Spinal cord (tissue), 10 donors: ENCODE results near the gene VRK1. TPM values are rescaled to one million over a fixed set of nuclear protein-coding genes. Genes with fewer than 3 reads are reported as not detected.
A peak's percentile ranks its signal among the peaks of the same experiment; 100 is the strongest.

ENCODE experiments used
- DNase-seq, 6 donors: peaks; one replicate each; pipeline versions ENCODE4 v3.0.0 to v3.0.0-alpha.2; 2013 to 2015; ENCODE audit warnings: low spot score in 6 of 6, low read depth in 4 of 6
- H3K27ac ChIP-seq: one replicate; pipeline ENCODE4 v1.5.1; 2013; ENCODE audit warnings: low read depth, low read length, control low read depth
- H3K27me3 ChIP-seq: one replicate; pipeline ENCODE4 v1.6.1; 2013; ENCODE audit warnings: low read length; ENCODE audit not compliant: control insufficient read depth, insufficient read depth
- H3K36me3 ChIP-seq: one replicate; pipeline ENCODE4 v1.6.1; 2013; ENCODE audit warnings: low read length; ENCODE audit not compliant: control insufficient read depth, insufficient read depth
- H3K4me1 ChIP-seq: one replicate; pipeline ENCODE4 v1.6.1; 2013; ENCODE audit warnings: low read length; ENCODE audit not compliant: control insufficient read depth, insufficient read depth
- H3K4me3 ChIP-seq: one replicate; pipeline ENCODE4 v1.5.1; 2013; ENCODE audit warnings: low read depth, low read length, control low read depth
- H3K9me3 ChIP-seq: one replicate; pipeline ENCODE4 v1.6.1; 2013; ENCODE audit warnings: low read length; ENCODE audit not compliant: control insufficient read depth, insufficient read depth
- WGBS: methylation state at CpG from one replicate; pipeline ENCODE4 v1.1.5; 2013; ENCODE audit warnings: missing lambda C conversion rate; ENCODE audit not compliant: insufficient coverage; 5-methylcytosine and 5-hydroxymethylcytosine counted together
- polyA plus RNA-seq, 2 donors: library from polyadenylated mRNA; unstranded; fragments of 120-200 nt; gene quantifications; one replicate each; pipeline ENCODE4 v1.2.1, GENCODE V29; 2013; ENCODE audit not compliant: insufficient read length in 2 of 2
- total RNA-seq, 2 donors: library from RNA; depleted of rRNA in 1 of 2; stranded (reverse); fragments of 120-200 nt in 1 of 2; fragments of >200 nt in 1 of 2; gene quantifications; one replicate each; pipeline versions ENCODE4 v1.2.3 to v1.2.4, GENCODE V29; 2013 to 2014
- donor health status: healthy.

VRK1 gene
- total and polyA plus RNA-seq, 4 donors: 14.5 to 41.0 (median 18.3) TPM

DNA sequence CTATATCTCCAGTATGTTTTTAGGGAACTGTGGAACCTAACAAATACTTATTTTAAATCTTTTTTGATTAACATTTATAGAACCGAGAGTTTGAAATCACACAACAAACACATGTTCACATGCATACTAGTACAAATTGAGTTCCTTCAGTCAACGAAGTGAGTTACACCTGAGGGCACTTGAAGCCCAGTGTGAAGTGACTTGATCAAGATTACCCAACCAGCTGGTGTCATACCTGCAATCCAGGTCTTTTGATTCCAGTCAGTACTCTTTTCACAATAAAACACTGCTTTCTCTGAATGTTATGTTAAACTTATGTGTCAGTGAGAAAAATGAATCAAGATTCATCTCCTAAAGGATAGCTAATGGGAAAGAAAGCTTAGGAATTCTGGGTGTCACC, 35.2 kb downstream of the VRK1 start:
- Histone ChIP-seq H3K4me3 (no peak overlapping the region), H3K27ac (no peak overlapping the region), H3K9me3 (no peaks in the 10 kb centered on the region), H3K27me3 (no peaks in the 10 kb centered on the region), H3K4me1 (no peaks in the 10 kb centered on the region), H3K36me3 (no peaks in the 10 kb centered on the region)
- no peak for DNase-seq
- no CpG with 5 or more reads among the region's 2 CpGs for WGBS

DNA sequence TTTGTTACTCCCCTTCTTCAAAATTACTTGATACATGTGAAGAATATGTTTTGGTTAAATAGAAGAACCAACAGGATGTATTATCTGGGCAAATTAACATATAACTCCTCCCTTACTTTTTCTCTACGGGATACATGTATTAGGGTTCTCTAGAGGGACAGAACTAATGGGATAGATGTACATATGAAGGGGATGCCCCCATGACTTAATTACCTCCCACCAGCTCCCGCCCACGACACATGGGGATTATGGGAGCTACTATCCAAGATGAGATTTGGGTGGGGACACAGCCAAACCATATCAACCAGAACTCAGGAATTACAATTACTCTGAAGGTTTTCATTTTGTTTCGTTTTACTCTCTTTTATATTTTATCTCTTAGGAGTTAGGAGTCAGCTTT, 41.3 kb downstream of the VRK1 start:
- H3K27me3 ChIP-seq: no peaks in the 10 kb centered on the region
- DNase-seq: no peak
- H3K36me3 ChIP-seq: no peaks in the 10 kb centered on the region
- no peak overlapping the region for H3K27ac ChIP-seq
- H3K4me1 ChIP-seq: no peaks in the 10 kb centered on the region
- no peaks in the 10 kb centered on the region for H3K9me3 ChIP-seq
- H3K4me3 ChIP-seq: no peak overlapping the region
- WGBS: no CpG with 5 or more reads among the region's 4 CpGs

DNA sequence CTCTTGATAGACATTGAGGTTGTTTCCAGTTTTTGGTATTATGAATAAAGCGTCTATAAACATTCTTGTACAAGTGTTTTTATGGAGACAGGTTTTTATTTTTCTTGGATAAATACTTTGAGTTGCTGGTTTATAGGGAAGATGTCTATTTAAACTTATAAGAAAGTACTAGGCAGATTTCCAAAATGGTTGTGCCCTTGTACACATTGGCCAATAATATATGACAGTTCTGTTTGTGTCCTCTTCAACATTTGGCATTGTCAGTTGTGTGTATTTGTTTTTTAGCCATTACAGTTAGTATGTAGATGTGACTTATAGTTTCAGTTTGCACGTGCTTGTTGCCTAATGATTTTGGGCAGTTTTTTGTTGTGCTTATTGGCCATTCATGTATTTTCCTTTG, 42.1 kb downstream of the VRK1 start:
- no CpG with 5 or more reads among the region's 2 CpGs for WGBS
- Histone ChIP-seq H3K4me3 (no peak overlapping the region), H3K27ac (no peak overlapping the region), H3K36me3 (no peaks in the 10 kb centered on the region), H3K4me1 (no peaks in the 10 kb centered on the region), H3K27me3 (no peaks in the 10 kb centered on the region), H3K9me3 (no peaks in the 10 kb centered on the region)
- no peak for DNase-seq

DNA sequence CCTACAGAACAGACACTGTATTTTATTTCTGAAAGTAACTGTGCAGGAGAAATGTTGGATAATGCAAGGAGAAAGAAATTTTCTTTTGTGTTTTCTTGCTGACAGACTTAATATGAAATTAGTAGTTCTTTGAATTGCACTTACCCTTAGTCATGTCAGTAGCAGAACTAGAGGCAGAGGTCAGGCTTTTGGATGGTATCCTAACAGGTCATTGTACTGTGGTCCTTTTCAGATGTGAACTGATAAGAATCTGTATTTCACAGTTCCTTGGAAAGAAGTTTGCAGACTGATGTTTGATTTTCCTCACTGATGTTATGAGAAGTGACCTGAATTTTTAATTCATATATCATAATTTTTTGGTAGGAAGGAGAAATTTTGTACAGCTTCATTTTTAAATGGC, 46.0 kb downstream of the VRK1 start:
- Histone ChIP-seq H3K27me3 (no peaks in the 10 kb centered on the region), H3K4me3 (no peak overlapping the region), H3K36me3 (no peaks in the 10 kb centered on the region), H3K27ac (no peak overlapping the region), H3K4me1 (no peaks in the 10 kb centered on the region), H3K9me3 (no peaks in the 10 kb centered on the region)
- no peak for DNase-seq

DNA sequence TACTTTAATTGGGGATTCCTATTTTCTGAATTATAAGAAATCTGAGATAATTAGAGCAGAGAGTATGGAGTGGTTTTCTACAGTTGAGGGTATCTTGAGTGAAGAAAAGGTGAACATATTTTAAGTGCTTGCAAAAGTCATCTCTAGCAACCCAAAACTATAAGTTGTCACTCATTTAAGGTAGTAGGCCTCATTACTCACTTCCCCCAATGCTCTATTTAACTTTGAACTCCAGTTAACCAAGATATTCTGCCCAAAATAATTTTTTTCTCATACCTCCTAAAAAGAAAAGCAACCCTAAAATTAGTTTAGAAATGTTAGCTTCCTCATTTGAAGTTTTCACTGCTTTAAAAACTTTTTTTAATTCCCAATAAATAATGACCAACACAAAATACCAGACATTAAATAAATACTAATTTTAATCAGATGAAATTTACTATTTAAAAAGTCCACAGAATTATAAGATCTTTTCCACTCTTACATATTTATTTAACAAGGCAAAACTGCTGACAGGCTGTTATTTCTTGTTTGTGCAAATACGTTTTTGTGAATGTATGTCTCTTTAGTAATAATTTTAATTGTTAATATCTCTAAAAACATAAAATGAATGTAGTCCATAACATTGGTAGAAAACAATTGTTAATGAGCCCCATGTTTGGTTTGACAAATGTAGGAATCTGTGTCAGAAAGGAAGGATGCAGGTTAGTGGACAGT, 47.8 kb downstream of the VRK1 start:
- no peak for DNase-seq
- Histone ChIP-seq H3K36me3 (no peaks in the 10 kb centered on the region), H3K9me3 (no peaks in the 10 kb centered on the region)

DNA sequence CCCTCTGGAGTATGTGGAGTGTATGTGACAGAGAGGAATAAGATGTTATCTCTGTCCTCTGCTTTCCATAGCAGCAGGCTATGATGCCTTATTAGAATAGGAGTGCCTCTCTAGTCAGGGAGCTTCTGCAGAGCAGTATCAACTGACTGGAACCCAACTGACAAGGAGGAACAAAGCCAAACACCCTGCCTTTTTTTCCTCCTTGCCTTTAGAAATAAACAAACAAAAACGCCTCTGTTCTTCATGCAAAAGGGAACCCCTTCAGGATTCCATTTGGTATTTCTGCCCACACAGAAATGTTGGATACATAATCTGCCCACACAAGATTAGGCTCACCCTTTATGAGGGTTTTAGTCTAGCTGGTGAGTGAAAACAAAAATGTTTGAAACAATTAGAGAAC, 50.3 kb downstream of the VRK1 start:
- Histone ChIP-seq H3K4me3 (no peak overlapping the region), H3K36me3 (no peaks in the 10 kb centered on the region), H3K27me3 (no peaks in the 10 kb centered on the region), H3K9me3 (no peaks in the 10 kb centered on the region), H3K27ac (no peak overlapping the region), H3K4me1 (no peaks in the 10 kb centered on the region)
- peak in 1 of 6 donors; percentile 4 for DNase-seq
- no CpG with 5 or more reads among the region's 1 CpG for WGBS

More for the DNA sequence above, 47.8 kb downstream of the VRK1 start:
- WGBS: no CpG with 5 or more reads among the region's 1 CpG
- no peaks in the 10 kb centered on the region for H3K4me1 ChIP-seq
- H3K27me3 ChIP-seq: no peaks in the 10 kb centered on the region
- no peak overlapping the region for H3K27ac ChIP-seq
- H3K4me3 ChIP-seq: no peak overlapping the region

DNA sequence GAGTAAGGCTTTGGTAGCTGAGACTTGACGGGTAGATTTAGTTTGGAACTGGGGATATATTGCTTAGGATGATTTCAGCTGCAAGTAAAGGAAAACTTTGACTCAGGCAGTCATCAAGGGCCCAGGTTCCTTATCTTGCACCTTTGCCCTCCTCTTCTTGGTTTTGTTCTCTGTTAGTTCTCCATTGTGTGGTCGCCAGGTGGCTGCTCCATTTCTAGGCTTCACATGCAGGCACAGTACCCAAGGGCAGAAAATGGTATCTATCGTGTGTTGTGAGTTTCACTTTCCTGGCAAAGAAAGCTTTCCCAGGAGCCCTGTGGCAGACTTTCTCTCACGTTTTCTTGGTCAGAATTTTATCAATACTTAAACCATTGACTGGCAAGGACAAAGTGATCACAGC, 50.8 kb downstream of the VRK1 start:
- no peaks in the 10 kb centered on the region for H3K4me1 ChIP-seq
- WGBS: 86% methylated on average over 1 of the region's 4 CpGs
- H3K36me3 ChIP-seq: no peaks in the 10 kb centered on the region
- no peak overlapping the region for H3K4me3 ChIP-seq
- H3K27ac ChIP-seq: no peak overlapping the region
- no peaks in the 10 kb centered on the region for H3K27me3 ChIP-seq
- DNase-seq: no peak
- H3K9me3 ChIP-seq: no peaks in the 10 kb centered on the region

DNA sequence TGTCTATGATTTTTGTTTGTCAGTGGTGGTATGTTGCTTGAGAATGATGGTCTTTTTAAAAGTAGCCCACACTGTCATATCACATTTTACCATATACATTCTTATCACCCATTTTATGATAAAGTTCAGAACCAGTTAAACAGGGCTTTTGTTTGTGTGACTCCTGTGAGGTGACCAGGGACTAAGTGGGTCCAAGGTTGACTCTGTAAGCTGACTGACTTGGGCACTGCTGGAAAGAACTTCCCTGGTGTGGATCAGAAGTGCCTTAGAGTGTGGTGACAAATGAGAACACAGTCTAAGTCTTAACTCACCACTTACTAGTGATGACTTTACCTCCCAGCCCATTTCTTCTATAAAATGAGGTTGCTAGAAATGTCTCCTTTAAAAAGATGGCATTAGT, 52.6 kb downstream of the VRK1 start:
- no peaks in the 10 kb centered on the region for H3K9me3 ChIP-seq
- H3K27me3 ChIP-seq: no peaks in the 10 kb centered on the region
- no peaks in the 10 kb centered on the region for H3K4me1 ChIP-seq
- no peak overlapping the region for H3K27ac ChIP-seq
- no peak overlapping the region for H3K4me3 ChIP-seq
- no peaks in the 10 kb centered on the region for H3K36me3 ChIP-seq
- no peak for DNase-seq

DNA sequence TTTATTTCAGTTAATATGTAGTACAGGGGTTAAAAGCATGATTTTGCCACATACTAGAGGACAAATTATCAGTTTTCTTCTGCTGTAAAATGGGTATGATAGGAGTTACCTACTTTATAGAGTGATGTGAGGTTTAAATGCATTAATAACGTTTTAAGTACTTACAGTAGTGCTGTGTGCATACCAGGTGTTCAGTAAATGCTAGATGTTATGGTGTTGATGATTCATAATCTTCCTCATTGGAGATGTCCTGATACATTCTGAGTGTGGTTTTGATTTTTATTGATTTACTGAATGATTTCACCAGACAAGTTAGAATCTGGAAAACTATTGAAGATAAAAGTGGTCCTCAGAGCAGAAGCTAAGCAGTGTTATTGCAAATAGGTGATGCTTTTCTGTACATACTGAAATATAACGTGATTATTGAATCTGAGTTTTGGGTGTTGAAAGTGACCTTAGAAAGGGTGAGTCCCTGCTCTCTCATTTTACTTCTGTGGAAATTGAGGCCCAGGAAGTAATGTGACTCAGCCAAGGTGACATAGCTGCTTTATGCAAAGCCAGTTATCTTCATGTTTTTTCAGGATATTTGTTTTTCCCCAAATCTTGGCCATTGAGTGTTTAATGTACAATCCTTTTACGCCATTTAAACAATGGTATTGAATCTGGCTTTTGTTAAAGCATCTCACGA, 54.7 kb downstream of the VRK1 start:
- 100% methylated on average over 1 of the region's 4 CpGs for WGBS
- Histone ChIP-seq H3K9me3 (no peaks in the 10 kb centered on the region), H3K4me1 (no peaks in the 10 kb centered on the region), H3K4me3 (no peak overlapping the region), H3K27ac (no peak overlapping the region), H3K36me3 (no peaks in the 10 kb centered on the region), H3K27me3 (no peaks in the 10 kb centered on the region)
- no peak for DNase-seq

DNA sequence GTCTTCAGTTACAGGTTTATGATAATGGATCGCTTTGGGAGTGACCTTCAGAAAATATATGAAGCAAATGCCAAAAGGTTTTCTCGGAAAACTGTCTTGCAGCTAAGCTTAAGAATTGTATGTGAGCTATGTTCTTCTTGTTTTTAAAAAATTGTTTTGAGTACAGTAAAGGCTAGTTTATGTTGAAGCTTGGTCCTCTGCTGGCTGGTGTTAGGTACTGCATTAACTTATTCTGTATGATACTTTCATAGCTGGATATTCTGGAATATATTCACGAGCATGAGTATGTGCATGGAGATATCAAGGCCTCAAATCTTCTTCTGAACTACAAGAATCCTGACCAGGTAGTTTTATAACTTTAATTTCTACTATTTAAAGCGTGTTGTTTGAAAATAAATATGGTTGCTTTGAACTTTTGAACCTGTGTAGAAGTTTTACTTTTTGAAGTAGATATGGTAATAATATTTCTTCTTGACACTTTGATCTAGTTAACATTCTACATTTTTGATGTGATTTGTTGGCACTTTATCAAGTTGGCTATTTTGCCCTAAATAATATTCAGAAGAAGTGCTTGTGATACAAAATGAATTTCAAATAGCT, 55.7 kb downstream of the VRK1 start:
- DNase-seq: peak in 3 of 6 donors; percentile 23 to 81 (median 64)

More for the DNA sequence above, 55.7 kb downstream of the VRK1 start:
- Histone ChIP-seq H3K4me1 (no peaks in the 10 kb centered on the region), H3K4me3 (no peak overlapping the region), H3K27me3 (no peaks in the 10 kb centered on the region), H3K36me3 (no peaks in the 10 kb centered on the region), H3K9me3 (no peaks in the 10 kb centered on the region), H3K27ac (no peak overlapping the region)
- WGBS: 100% methylated on average over 2 of the region's 4 CpGs
